AG09309 (cell line): Measurements from ENCODE around the gene NELFA.

Experiments
- DNase-seq: peaks from one replicate; pipeline ENCODE4 v3.0.0-alpha.2; 2010; ENCODE audit warnings: low read depth
- H3K4me3 ChIP-seq: 2 replicates; pipeline ENCODE4 v1.5.1; 2011; ENCODE audit warnings: mild to moderate bottlenecking, low read depth, low read length, moderate library complexity; ENCODE audit not compliant: control insufficient read depth
- CTCF ChIP-seq: IDR thresholded peaks from 2 replicates; pipeline ENCODE4 v1.5.1; 2011; ENCODE audit warnings: mild to moderate bottlenecking, low read depth, low read length, inconsistent platforms; ENCODE audit not compliant: insufficient read depth, control insufficient read depth; ENCODE audit errors: missing control alignments

NELFA gene

GRCh38 chr4:2044542-2045517, 36.1 kb upstream of the NELFA start:
- DNase-seq: no peak
- TF ChIP-seq CTCF: no peak
- H3K4me3 ChIP-seq: no peak overlapping the region

GRCh38 chr4:2044119-2044485, 35.3 kb upstream of the NELFA start:
- no peak for TF ChIP-seq CTCF
- H3K4me3 ChIP-seq: no peak overlapping the region
- no peak for DNase-seq

GRCh38 chr4:2043396-2044118, 34.8 kb upstream of the NELFA start:
- H3K4me3 ChIP-seq: no peak overlapping the region
- no peak for TF ChIP-seq CTCF
- DNase-seq: no peak

- DNase-seq: no peak
- H3K4me3 ChIP-seq: peak overlapping the region; percentile 92; the same call in 1 of the 2 replicates
- no peak for TF ChIP-seq CTCF
These were observed 34.2 kb upstream of the NELFA start for GRCh38 chr4:2042947-2043395.

- DNase-seq: no peak
- no peak for TF ChIP-seq CTCF
- H3K4me3 ChIP-seq: peak overlapping the region; percentile 92
These were observed 33.6 kb upstream of the NELFA start for GRCh38 chr4:2042204-2042946.
